Measurements from ENCODE around the gene SCD. TPM values are rescaled to one million over a fixed set of nuclear protein-coding genes. Genes with fewer than 3 reads are reported as not detected.

SCD gene
- total and polyA plus RNA-seq, 2 donors (not counting 1 experiment from before 2014, with no cell fraction given): 0.89 to 5.1 TPM

- intact Hi-C loops (cut with micrococcal nuclease): no loop called here
These were observed 30.8 kb downstream of the SCD start for GRCh38 chr10:100377830-100378229.

GRCh38 chr10:100380400-100380799 lies 33.4 kb downstream of the SCD start:
- peaks cover 12 to 16% of the 10 kb centered on the region in 2 donors for H3K4me1 ChIP-seq (ENCODE audit: control insufficient read depth in 2 of 2, insufficient read depth in 2 of 2, low read length in 2 of 2)
- ChIA-PET CTCF (interaction anchor here (1.1 kb wide), 1 partner anchor 17 kb away, joined by 3 read pairs; no protein-coding TSS in a partner anchor), POLR2A (no interaction called here)
- Mint-ChIP-seq H3K4me3 (no peak overlapping the region), H3K4me1 (peaks cover 39% of the 10 kb centered on the region), H3K9me3 (ENCODE audit: insufficient read depth) (no peaks in the 10 kb centered on the region), H3K27ac (no peak overlapping the region), H3K27me3 (peaks cover 29% of the 10 kb centered on the region)
- WGBS (ENCODE audit: insufficient coverage): no CpG with 5 or more reads among the region's 3 CpGs
- H3K27ac ChIP-seq (ENCODE audit: low read length in 2 of 2): no peak overlapping the region
- H3K27me3 ChIP-seq (replicated peaks in 1 of 4; ENCODE audit: control extremely low read depth in 1 of 4, control insufficient read depth in 3 of 4, insufficient read depth in 4 of 4, low read length in 3 of 4): peaks cover 0 to 2% (median 1%) of the 10 kb centered on the region in 4 experiments
- DNase-seq: no peak
- H3K9ac ChIP-seq (ENCODE audit: low read length): no peak overlapping the region
- H3K9me3 ChIP-seq (ENCODE audit: control extremely low read depth in 1 of 3, control insufficient read depth in 2 of 3, insufficient read depth in 1 of 3, low read length in 2 of 3): peaks cover 0 to 7% (median 0%) of the 10 kb centered on the region in 3 donors
- no peak for ATAC-seq (ENCODE audit: low read depth)
- TF ChIP-seq EZH2 (IDR thresholded peaks at IDR 0.05; ENCODE audit: borderline replicate concordance, insufficient read depth, low read depth, low read length, poor library complexity, severe bottlenecking) (no peak), CTCF (IDR thresholded peaks at IDR 0.05) (no peak)
- peaks cover 0 to 3% of the 10 kb centered on the region in 2 experiments for H3K36me3 ChIP-seq (replicated peaks in 1 of 2; ENCODE audit: control extremely low read depth in 1 of 2, control insufficient read depth in 1 of 2, extremely low read depth in 1 of 2, insufficient read depth in 2 of 2, low read length in 1 of 2)
- H3K4me2 ChIP-seq (replicated peaks; ENCODE audit: low read depth, low read length, poor library complexity, severe bottlenecking): no peak overlapping the region
- H3K79me2 ChIP-seq (ENCODE audit: control insufficient read depth, insufficient read depth, low read length): no peaks in the 10 kb centered on the region
- H2AFZ ChIP-seq (ENCODE audit: insufficient read depth, low read depth, low read length, poor library complexity, severe bottlenecking): no peak overlapping the region
- no peak overlapping the region for H3K4me3 ChIP-seq (ENCODE audit: control extremely low read depth in 1 of 5, extremely low read depth in 1 of 5, insufficient read depth in 1 of 5, low read depth in 2 of 5, low read length in 4 of 5)
- intact Hi-C loops (cut with micrococcal nuclease): no loop called here
- H4K20me1 ChIP-seq (ENCODE audit: control insufficient read depth, insufficient read depth, low read length, poor library complexity, severe bottlenecking): no peaks in the 10 kb centered on the region

More at GRCh38 chr10:100377830-100378229, 30.8 kb downstream of the SCD start:
- H3K27me3 Mint-ChIP-seq: peaks cover 22% of the 10 kb centered on the region
- Histone ChIP-seq H3K27me3 (replicated peaks in 1 of 4; ENCODE audit: control extremely low read depth in 1 of 4, control insufficient read depth in 3 of 4, insufficient read depth in 4 of 4, low read length in 3 of 4) (peaks cover 0 to 2% (median 1%) of the 10 kb centered on the region in 4 experiments), H4K20me1 (ENCODE audit: control insufficient read depth, insufficient read depth, low read length, poor library complexity, severe bottlenecking) (no peaks in the 10 kb centered on the region), H3K9me3 (ENCODE audit: control extremely low read depth in 1 of 3, control insufficient read depth in 2 of 3, insufficient read depth in 1 of 3, low read length in 2 of 3) (peaks cover 0 to 6% (median 0%) of the 10 kb centered on the region in 3 donors), H3K4me2 (replicated peaks; ENCODE audit: low read depth, low read length, poor library complexity, severe bottlenecking) (no peak overlapping the region), H3K4me1 (ENCODE audit: control insufficient read depth in 2 of 2, insufficient read depth in 2 of 2, low read length in 2 of 2) (peaks cover 15 to 34% of the 10 kb centered on the region in 2 donors), H3K27ac (ENCODE audit: low read length in 2 of 2) (no peak overlapping the region), H3K4me3 (ENCODE audit: control extremely low read depth in 1 of 5, extremely low read depth in 1 of 5, insufficient read depth in 1 of 5, low read depth in 2 of 5, low read length in 4 of 5) (no peak overlapping the region), H3K79me2 (ENCODE audit: control insufficient read depth, insufficient read depth, low read length) (no peaks in the 10 kb centered on the region), H3K9ac (ENCODE audit: low read length) (no peak overlapping the region), H3K36me3 (replicated peaks in 1 of 2; ENCODE audit: control extremely low read depth in 1 of 2, control insufficient read depth in 1 of 2, extremely low read depth in 1 of 2, insufficient read depth in 2 of 2, low read length in 1 of 2) (peaks cover 0 to 3% of the 10 kb centered on the region in 2 experiments), H2AFZ (ENCODE audit: insufficient read depth, low read depth, low read length, poor library complexity, severe bottlenecking) (no peak overlapping the region)
- H3K4me3 Mint-ChIP-seq: no peak overlapping the region
- CTCF ChIA-PET: no interaction called here
- no peaks in the 10 kb centered on the region for H3K9me3 Mint-ChIP-seq (ENCODE audit: insufficient read depth)
- peak overlapping the region; percentile 32 for H3K27ac Mint-ChIP-seq
- WGBS (ENCODE audit: insufficient coverage): no CpG with 5 or more reads among the region's 5 CpGs
- DNase-seq: peak; percentile 57
- TF ChIP-seq EZH2 (IDR thresholded peaks at IDR 0.05; ENCODE audit: borderline replicate concordance, insufficient read depth, low read depth, low read length, poor library complexity, severe bottlenecking) (no peak), CTCF (IDR thresholded peaks at IDR 0.05) (no peak)
- ATAC-seq (ENCODE audit: low read depth): no peak
- peaks cover 25% of the 10 kb centered on the region for H3K4me1 Mint-ChIP-seq
- POLR2A ChIA-PET: interaction anchor here (0.7 kb wide), 1 partner anchor 16 kb away, joined by 3 read pairs; no protein-coding TSS in a partner anchor

Measured in B cell (primary cell).